GM19468 (cell line): ENCODE measurements around the gene CCNG1.
"Not testable (repeated sequence)": the region's sequence is repeated elsewhere in the genome, so short reads cannot be mapped to it uniquely, and the experiment has no call there.

ENCODE experiments used
- ATAC-seq: cut with Tn5 transposase; IDR thresholded peaks from one replicate; pipeline ENCODE4 v1.9.1; 2021; ENCODE audit warnings: mild to moderate bottlenecking, moderate library complexity, moderate number of reproducible peaks; ENCODE audit not compliant: unreplicated experiment; ENCODE audit errors: extremely low read depth

Gene CCNG1

DNA sequence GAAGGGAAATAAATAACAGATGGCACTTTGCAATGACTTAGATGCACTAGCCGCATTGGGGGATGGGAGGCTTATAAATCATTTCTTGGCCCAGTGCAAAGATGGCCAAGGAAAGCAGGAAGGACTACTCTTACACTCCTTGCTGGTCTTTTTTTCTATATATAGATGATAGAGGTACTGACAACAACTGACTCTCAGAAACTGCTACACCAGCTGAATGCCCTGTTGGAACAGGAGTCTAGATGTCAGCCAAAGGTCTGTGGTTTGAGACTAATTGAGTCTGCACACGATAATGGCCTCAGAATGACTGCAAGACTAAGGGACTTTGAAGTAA, 1.7 kb downstream of the CCNG1 start:
- no peak for ATAC-seq

DNA sequence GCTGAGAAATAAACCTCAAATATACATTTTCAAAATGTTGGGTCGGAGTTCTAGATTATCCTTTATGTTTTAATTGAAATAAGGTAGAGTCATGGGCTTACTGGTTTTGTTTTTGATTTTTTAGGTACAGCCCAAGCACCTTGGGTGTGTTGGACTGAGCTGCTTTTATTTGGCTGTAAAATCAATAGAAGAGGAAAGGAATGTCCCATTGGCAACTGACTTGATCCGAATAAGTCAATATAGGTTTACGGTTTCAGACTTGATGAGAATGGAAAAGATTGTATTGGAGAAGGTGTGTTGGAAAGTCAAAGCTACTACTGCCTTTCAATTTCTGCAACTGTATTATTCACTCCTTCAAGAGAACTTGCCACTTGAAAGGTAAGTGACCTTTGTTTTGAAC, 3.6 kb downstream of the CCNG1 start:
- ATAC-seq, result no peak

DNA sequence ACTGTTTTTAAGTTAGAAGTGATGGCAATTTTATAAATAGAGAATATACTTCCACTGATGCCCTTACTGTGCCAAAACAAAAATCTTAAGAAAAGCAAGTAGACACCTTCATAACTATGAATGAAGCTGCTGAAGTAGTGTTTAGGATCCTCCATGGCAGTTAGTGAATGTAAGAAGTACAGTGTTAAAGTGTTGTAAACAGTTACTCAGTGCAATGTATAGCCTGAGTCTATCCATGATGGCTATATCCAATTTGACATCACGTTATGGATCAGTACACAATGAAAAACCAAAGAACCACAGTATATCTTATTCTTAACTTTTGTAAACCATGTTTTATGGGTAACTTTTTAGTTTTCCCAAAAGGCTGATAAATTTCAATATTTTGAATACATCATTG, 7.1 kb downstream of the CCNG1 start:
- no peak for ATAC-seq

DNA sequence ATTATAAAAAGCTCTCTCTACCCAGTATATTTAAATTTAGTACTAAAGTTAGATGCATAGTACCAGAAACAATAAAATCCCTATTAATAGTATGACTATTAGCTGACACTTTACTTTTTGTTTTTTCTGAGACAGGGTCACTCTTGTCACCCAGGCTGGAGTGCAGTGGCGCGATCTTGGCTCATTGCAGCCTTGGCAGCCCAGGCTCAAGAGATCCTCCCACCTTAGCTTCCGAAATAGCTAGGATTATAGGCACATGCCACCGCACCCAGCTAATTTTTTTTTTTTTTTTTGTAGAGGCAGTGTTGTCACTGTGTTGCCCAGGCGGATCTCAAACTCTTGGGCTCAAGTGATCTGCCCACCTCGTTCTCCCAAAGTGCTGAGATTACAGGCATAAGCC, 8.0 kb downstream of the CCNG1 start:
- no peak for ATAC-seq

DNA sequence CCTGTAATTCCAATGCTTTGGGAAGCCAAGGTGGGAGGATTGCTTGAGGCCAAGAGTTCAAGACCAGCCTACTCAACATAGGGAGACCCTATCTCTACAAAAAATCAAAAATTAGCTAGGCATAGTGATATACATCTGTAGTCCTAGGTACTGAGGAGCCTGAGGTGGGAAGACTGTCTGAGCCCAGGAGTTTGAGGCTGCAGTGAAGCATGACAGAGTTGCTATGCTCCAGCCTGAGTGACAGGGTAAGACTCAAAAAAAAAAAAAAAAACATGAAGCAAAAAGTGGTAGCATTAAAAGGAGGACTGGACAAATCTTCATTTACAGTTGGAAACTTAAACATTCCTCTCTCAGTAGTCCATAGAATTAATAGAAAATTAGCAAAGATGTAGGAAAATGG, 9.8 kb downstream of the CCNG1 start:
- ATAC-seq, result no peak

DNA sequence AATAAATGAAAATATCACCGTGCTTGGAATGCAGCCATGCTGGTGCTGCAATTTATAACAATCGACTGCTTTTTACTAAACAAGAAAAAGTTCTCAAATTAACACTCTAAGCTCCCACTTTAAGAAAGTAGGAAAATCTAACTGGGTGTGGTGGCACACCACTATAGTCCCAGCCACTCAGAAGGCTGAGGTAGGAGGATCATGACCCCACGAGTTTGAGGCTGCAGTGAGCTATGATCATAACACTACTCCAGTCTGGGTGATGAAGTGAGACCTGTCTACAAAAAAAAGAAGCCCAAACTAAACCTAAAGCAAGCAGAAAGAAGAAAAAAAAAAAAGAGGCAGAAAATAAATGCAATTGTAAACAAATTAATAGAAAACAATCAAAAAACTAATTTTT, 10.5 kb downstream of the CCNG1 start:
- ATAC-seq, result no peak

DNA sequence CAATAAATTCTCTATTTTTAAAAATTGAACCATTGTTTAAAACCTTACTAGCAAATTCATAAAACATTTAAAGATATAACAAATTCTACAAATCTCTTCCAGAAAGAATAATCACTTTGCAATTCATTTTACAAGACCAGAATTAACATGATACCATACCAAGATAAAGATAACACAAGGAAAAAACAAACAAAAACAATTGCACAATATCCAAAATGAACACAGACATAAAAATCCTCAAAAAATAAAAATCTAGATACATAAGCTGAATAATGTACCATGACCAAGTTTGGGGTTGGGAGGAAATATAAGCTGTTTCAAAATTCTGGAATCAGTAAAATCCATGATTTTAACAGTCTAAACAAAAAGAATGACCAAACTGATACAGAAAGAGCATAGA, 11.1 kb downstream of the CCNG1 start:
- ATAC-seq, result no peak

DNA sequence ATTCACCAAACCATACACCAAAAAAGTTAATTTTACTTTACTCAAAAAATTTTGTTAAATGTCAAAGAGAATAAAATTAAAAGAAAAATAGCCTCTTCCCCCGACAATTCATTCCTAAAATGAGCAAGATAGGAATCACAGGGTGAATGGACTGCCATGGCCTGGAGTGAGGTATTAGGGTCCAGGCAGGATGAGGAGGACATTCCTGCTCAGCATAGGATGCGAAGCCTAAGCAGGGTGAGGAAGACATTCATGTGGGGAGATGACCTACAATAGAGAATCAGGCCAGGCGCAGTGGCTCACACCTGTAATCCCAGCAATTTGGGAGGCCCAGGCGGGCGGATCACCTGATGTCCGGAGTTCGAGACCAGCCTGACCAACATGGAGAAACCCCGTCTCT, 14.1 kb downstream of the CCNG1 start:
- ATAC-seq, result no peak

DNA sequence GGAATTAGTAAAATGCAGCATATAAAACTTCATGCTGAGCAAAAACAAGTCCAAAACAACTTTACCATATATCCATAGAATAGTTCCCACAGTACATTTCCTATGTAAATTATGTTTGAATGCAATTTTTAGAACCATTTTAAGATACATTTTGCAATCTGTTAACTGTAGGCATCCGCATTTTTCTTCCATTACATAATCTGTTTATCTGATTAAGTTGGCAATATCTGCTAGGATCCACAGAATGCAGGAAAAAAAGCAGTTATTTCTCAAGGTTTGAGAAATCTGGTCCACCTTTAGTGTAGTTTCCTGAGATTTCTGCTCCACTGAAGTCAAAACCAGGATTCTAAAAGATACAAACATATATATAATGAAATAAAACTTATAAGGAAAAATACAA, 16.3 kb downstream of the CCNG1 start:
- no peak for ATAC-seq

DNA sequence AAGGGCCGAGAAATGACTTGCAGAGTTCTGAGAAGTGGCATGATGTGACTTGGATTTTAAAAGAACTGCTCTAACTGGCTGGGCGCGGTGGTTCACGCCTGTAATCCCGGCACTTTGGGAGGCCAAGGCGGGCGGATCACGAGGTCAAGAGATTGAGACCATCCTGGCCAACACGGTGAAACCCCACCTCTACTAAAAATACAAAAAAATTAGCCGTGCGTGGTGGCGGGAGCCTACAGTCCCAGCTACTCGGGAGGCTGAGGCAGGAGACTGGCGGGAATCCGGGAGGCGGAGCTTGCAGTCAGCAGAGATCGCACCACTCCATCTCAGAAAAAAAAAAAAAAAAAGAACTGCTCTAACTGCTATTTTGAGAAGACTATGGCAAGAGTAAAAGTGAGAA, 18.0 kb downstream of the CCNG1 start:
- not testable (repeated sequence) for ATAC-seq

DNA sequence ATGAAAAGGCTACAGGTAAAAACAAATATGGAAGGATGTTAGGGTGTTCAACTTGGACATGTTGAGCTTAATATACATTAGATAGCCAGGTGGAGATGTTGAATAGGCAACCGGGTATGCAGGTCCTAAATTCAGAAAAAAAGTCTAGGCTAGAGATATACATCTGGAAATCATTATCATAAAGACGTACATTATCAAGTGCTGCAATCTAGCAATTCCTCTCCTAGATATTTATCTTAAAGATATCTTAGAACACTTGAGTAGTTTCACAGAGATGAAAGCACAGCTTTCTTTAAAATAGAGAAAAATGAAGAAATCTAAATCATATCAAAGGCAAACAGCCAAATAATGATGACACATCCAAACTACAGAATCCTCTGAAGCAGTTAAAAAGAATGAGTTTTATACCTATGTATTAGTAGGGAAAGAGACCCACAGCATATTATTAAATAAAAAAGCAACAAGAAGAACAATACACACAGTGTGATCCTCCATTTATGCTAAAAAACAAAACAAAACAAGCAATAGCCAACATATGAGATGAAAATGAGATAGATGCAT, 18.7 kb downstream of the CCNG1 start:
- no peak for ATAC-seq

DNA sequence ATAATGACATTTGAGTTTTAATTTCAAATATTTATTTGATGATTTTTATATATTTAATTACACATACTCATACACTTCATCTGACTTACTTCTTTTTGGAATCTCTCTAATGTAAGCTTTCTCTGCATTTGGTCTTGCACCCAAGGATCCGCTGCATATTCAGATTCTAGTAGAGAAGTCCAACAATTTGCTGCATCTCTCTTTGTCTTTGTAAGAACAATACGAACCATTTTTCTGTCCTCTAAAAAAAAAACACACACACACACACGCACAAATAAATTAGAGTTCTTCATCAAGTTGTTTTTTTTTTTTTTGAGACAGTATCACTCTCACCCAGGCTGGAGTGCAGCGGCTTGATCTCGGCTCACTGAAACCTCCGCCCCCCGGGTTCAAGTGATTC, 19.4 kb downstream of the CCNG1 start:
- no peak for ATAC-seq

DNA sequence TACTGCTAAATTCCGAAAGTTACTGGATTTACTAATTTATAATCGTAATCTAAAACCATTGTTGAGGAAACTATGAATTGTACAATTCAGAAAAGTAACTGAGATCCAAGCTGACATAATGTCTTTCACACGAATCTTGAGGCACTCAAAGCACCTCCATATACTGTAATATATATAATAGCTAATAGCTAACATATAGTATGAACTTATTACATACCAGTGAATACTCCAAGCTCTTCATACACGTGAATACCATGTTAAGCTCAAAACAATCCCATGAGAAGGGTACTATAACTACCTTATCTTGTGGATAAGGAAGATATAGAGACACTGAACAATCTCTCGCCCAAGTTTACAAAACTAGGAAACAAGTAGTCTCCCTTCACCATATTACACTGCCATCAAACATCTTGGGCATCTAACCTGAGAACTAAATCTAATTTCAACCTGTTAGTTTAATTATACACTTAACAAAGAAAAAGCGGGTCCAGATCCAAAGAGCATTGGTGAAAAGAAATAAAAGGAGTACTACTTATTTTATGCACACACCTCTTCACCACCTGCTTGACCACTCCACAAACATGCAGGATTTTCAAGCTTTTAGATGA, 21.5 kb downstream of the CCNG1 start:
- no peak for ATAC-seq

DNA sequence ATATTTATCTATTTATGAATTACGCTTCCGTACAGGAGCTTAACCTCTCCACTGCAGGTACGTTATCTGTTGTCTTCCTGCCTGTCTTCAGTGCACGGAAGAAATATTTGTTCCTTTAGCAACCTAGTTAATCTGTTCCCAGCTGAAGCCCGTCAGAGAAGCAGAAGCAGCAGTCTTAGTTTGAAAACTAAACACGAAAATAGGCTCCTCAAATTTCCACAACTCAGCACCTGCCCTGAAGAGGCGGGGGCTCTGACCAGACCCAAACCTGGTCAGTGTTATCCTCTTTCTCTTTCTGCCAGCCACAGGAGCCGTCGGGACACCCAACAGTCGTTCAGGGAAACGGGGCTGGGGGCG, 22.0 kb downstream of the CCNG1 start:
- ATAC-seq, result no peak

DNA sequence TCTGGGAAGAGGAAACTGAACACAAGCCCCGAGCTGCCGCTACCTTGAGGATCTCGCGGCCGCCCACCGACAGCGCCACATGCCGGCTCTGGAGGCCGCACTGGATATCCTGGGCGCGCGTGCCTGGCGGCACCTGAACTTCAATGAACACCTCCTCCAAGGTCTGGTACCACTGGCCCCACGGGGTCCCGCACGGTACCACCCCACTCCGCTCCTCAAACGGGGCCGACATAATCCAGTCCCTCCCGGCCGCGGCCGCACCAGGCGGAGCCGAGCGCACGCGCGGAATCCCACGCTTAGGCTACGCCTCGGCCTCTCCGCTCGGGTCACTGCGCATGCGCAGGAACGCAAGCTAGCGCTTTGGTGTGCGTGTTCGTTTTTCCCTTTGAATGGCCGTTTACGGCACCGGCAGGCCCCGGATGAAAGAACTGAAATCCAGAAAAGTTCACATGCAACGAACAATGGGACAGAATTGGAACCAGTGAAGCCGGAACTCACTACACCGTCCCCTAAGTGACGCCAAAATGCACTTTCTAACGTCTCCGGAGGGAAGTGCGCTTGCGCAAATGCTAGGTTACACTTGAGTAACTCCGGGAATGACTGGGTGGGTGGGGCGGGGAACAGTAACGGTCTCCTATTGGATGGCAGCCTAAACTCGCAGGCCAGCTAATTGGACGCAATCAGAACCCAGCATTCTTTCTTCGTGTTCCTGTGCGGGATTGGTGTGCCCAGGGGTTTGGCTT, 22.6 kb downstream of the CCNG1 start, which contains the start of gene NUDCD2:
TSS of gene NUDCD2 (minus strand) at position 284 of the 743 bp plus-strand sequence. CDS start at position 232, 52 bp downstream.
- ATAC-seq, result peak; percentile 77

DNA sequence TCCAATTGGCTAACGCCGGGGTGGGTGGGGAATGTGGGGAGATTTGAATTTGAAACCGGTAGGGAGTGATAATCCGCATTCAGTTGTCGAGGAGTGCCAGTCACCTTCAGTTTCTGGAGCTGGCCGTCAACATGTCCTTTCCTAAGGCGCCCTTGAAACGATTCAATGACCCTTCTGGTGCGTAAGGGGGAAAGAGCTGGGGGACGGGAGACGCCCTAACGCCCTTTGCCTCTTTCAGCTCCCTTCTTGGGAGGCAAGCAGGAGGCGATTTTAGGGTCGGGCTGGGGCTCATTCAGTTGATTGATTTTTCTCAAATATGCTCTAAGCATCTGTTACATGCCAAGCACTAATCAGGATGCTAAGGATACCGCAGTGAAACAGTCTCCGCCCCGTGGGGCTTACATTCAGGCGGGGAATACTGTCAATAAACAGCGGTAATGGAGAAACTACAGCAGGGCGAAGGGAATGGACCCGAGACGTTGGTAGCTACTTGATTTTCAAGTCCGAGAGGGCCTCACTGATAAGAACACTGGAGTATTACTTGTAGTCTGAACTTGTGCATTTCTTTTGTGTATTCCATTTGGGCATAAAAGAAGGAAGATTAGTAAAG, 23.3 kb downstream of the CCNG1 start, which contains the start of gene HMMR:
TSS of gene HMMR (plus strand) at position 71 of the 610 bp plus-strand sequence. CDS start at position 132, 61 bp downstream.
- no peak for ATAC-seq

DNA sequence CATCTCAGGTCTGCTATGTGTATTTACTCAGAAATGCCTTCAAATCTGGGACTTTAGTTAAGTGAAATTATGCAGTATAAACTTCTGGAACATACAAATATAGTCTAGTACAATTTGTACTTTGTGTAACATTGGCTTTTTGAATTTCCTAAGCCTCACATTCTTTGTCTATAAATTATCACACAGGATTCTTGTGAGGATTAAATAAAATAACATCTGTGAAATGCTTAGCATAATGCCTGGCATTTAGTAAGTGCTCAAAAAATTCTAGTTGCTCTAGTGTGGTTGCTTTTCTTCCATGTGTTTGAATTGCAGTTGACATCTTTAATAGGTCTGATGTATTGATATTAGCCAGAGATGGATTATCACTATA, 25.7 kb downstream of the CCNG1 start:
- no peak for ATAC-seq

DNA sequence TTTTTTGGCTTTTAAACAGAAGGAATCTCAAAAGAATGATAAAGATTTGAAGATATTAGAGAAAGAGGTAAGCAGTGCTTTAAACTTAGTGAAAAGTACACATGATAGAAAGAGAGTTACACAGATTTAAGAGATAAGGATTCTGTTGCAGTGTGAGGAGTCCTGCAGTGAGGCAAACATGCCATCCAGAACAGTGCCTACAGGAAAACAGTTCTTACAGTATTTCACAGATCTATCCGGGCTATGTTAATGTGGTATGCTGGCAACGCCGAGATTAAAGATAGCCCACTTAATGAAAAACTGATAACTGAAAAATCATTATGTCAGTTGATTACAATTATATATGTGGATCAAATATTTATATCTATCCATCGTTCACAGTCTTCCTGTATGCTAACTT, 30.3 kb downstream of the CCNG1 start:
- no peak for ATAC-seq

DNA sequence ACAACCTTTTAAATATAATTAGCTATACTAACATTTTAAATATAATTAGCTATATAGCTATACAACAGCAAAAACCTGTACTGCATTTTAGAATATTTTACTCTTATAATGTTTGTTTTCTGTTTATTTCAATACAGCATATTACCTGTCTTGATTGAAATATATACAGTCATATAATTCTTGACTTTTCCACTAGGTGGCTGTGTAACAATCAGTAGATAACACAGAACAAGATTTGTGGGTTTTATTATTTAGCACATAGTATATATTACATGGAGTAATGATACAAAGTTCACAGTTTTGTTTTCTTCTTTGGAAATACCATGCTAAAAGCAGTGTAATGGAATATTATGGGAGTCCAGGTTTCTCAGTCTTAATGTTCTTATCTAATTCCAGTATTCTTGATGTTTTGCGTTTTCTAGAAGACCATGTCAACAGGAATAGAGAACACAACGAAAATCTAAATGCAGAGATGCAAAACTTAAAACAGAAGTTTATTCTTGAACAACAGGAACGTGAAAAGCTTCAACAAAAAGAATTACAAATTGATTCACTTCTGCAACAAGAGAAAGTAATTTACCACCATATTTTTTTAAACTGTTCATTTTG, 36.3 kb downstream of the CCNG1 start:
- no peak for ATAC-seq

DNA sequence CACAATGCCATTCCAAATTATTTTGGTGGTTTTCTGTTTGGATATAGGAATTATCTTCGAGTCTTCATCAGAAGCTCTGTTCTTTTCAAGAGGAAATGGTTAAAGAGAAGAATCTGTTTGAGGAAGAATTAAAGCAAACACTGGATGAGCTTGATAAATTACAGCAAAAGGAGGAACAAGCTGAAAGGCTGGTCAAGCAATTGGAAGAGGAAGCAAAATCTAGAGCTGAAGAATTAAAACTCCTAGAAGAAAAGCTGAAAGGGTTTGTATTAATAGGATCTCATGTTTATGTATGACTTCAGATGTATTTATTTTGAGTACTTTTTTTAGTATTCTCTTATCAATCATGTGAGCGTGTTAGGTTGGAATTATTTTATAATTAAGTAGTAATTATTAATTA, 38.0 kb downstream of the CCNG1 start:
- no peak for ATAC-seq
